Fibroblast of peridontal ligament (primary cell): ENCODE measurements around the gene HMCN2.
"Not testable (repeated sequence)": the region's sequence is repeated elsewhere in the genome, so short reads cannot be mapped to it uniquely, and the experiment has no call there.

Source experiments
- DNase-seq: peaks from one replicate; pipeline ENCODE4 v3.0.0-alpha.2; 2010; ENCODE audit errors: extremely low read depth

Gene HMCN2

GRCh38 chr9:130328349-130328801, 62.8 kb downstream of the HMCN2 start:
- DNase-seq: no peak

GRCh38 chr9:130329061-130329460, 63.5 kb downstream of the HMCN2 start:
- no peak for DNase-seq

GRCh38 chr9:130330202-130330862, 64.8 kb downstream of the HMCN2 start:
- no peak for DNase-seq

GRCh38 chr9:130331061-130331460, 65.5 kb downstream of the HMCN2 start:
- DNase-seq: no peak

GRCh38 chr9:130331573-130331972, 66.0 kb downstream of the HMCN2 start:
- DNase-seq: no peak

GRCh38 chr9:130332384-130332926, 66.9 kb downstream of the HMCN2 start:
- no peak for DNase-seq

- DNase-seq: no peak
Observed at GRCh38 chr9:130333041-130333711, 67.6 kb downstream of the HMCN2 start.

GRCh38 chr9:130333712-130334062, 68.1 kb downstream of the HMCN2 start:
- DNase-seq: no peak

- no peak for DNase-seq
Observed at GRCh38 chr9:130334915-130335314, 69.4 kb downstream of the HMCN2 start.

GRCh38 chr9:130336027-130336610, 70.6 kb downstream of the HMCN2 start:
- no peak for DNase-seq

- no peak for DNase-seq
Observed at GRCh38 chr9:130336885-130337284, 71.3 kb downstream of the HMCN2 start.

GRCh38 chr9:130337318-130337717, 71.8 kb downstream of the HMCN2 start:
- DNase-seq: no peak

GRCh38 chr9:130337784-130338380, 72.3 kb downstream of the HMCN2 start:
- no peak for DNase-seq

- not testable (repeated sequence) for DNase-seq
Observed at GRCh38 chr9:130338891-130339290, 73.3 kb downstream of the HMCN2 start.

GRCh38 chr9:130339306-130339705, 73.7 kb downstream of the HMCN2 start:
- DNase-seq: no peak

- DNase-seq: no peak
Observed at GRCh38 chr9:130340011-130340410, 74.5 kb downstream of the HMCN2 start.

GRCh38 chr9:130340557-130340956, 75.0 kb downstream of the HMCN2 start:
- DNase-seq: not testable (repeated sequence)

GRCh38 chr9:130341128-130341527, 75.6 kb downstream of the HMCN2 start:
- DNase-seq: no peak

GRCh38 chr9:130341839-130342713, 76.5 kb downstream of the HMCN2 start:
- no peak for DNase-seq

- DNase-seq: no peak
Observed at GRCh38 chr9:130342714-130343085, 77.1 kb downstream of the HMCN2 start.

GRCh38 chr9:130343445-130343918, 77.9 kb downstream of the HMCN2 start:
- no peak for DNase-seq
